A549 (cell line): ENCODE data around the gene DHRS7C. TPM values are rescaled to one million over a fixed set of nuclear protein-coding genes. Genes with fewer than 3 reads are reported as not detected.

ENCODE experiments used
- ATOH8 ChIP-seq: fragments of 250-450 bp; sonication (Bioruptor Pico); IDR thresholded peaks from 2 replicates; pipeline ENCODE4 v1.5.0; 2020; ENCODE audit warnings: low read depth, mild to moderate bottlenecking, moderate library complexity
- BCL3 ChIP-seq: fragments of >200 bp; sonication (Bioruptor Twin); formaldehyde crosslinking; IDR thresholded peaks from 3 replicates; pipeline ENCODE4 v1.6.1; 2016
- CEBPB ChIP-seq, 2 experiments: fragments of >200 bp in 1 of 2; sonication (Bioruptor Twin) in 1 of 2; formaldehyde crosslinking in 1 of 2; IDR thresholded peaks; 2 replicates each; pipeline ENCODE4 v1.6.1; 2012 to 2016
- CHD4 ChIP-seq: fragments of 200-600 bp; sonication (generic); IDR thresholded peaks from 2 replicates; pipeline ENCODE4 v1.6.1; 2016; ENCODE audit warnings: antibody characterized with exemption, mild to moderate bottlenecking, borderline replicate concordance
- ELK1 ChIP-seq: fragments of 150-350 bp; IDR thresholded peaks from 2 replicates; pipeline ENCODE4 v1.6.1; 2014; ENCODE audit warnings: low read depth, mild to moderate bottlenecking, low read length
- EP300 ChIP-seq, 2 experiments: fragments of >200 bp; sonication (Bioruptor Twin); formaldehyde crosslinking; IDR thresholded peaks; 2 replicates in 1 of 2; 3 replicates in 1 of 2; pipeline ENCODE4 v1.6.1; 2016 to 2017
- FOSL2 ChIP-seq, 2 experiments: fragments of 450-650 bp in 1 of 2; fragments of >200 bp in 1 of 2; sonication (Bioruptor Twin) in 1 of 2; formaldehyde crosslinking; IDR thresholded peaks; 2 replicates each; pipeline versions ENCODE4 v1.5.0 to v1.6.1; 2016 to 2020; ENCODE audit warnings: mild to moderate bottlenecking in 1 of 2, moderate library complexity in 1 of 2
- FOXS1 ChIP-seq: fragments of 250-450 bp; sonication (Bioruptor Pico); IDR thresholded peaks from 2 replicates; pipeline ENCODE4 v1.5.0; 2020; ENCODE audit warnings: mild to moderate bottlenecking, moderate library complexity
- GATA3 ChIP-seq: IDR thresholded peaks from 2 replicates; pipeline ENCODE4 v1.6.1; 2012; ENCODE audit warnings: borderline replicate concordance
- HOXB13 ChIP-seq: fragments of 250-450 bp; sonication (Bioruptor Pico); IDR thresholded peaks from 2 replicates; pipeline ENCODE4 v1.5.0; 2020; ENCODE audit warnings: low read depth, mild to moderate bottlenecking, moderate library complexity
- HOXB5 ChIP-seq: fragments of 250-450 bp; sonication (Bioruptor Pico); IDR thresholded peaks from 2 replicates; pipeline ENCODE4 v1.5.0; 2020; ENCODE audit warnings: mild to moderate bottlenecking, moderate library complexity
- JUN ChIP-seq, 2 experiments: fragments of >200 bp; sonication (Bioruptor Twin); formaldehyde crosslinking; IDR thresholded peaks; 2 replicates in 1 of 2; 3 replicates in 1 of 2; pipeline ENCODE4 v1.6.1; 2016 to 2017
- MAZ ChIP-seq: fragments of 150-350 bp; IDR thresholded peaks from 2 replicates; pipeline ENCODE4 v1.6.1; 2014; ENCODE audit warnings: antibody characterized with exemption, low read depth, low read length, borderline replicate concordance
- MYC ChIP-seq: IDR thresholded peaks from 2 replicates; pipeline ENCODE4 v1.6.1; 2012; ENCODE audit warnings: mild to moderate bottlenecking, inconsistent platforms, low read length, improper control_type of control experiment, borderline replicate concordance
- NPAS2 ChIP-seq: fragments of 250-450 bp; sonication (Bioruptor Pico); IDR thresholded peaks from 2 replicates; pipeline ENCODE4 v1.8.0; 2022; ENCODE audit warnings: mild to moderate bottlenecking, moderate library complexity, borderline replicate concordance
- PHF8 ChIP-seq: fragments of 200-600 bp; sonication (generic); IDR thresholded peaks from 2 replicates; pipeline ENCODE4 v1.6.1; 2016; ENCODE audit warnings: low read depth, mild to moderate bottlenecking, antibody characterized with exemption, moderate library complexity, borderline replicate concordance
- POLR2A ChIP-seq: IDR thresholded peaks from 2 replicates; pipeline ENCODE4 v1.6.1; 2012; ENCODE audit warnings: mild to moderate bottlenecking, low read length
- POLR2AphosphoS2 ChIP-seq: conservative IDR thresholded peaks from 2 replicates; pipeline ENCODE4 v1.6.1; 2012; ENCODE audit warnings: low read length, improper control_type of control experiment, inconsistent platforms
- RNF2 ChIP-seq: fragments of 200-600 bp; sonication (generic); IDR thresholded peaks from 2 replicates; pipeline ENCODE4 v1.6.1; 2016; ENCODE audit warnings: low read depth, mild to moderate bottlenecking, antibody characterized with exemption, moderate library complexity, borderline replicate concordance
- USF2 ChIP-seq: fragments of 450-650 bp; IDR thresholded peaks from 2 replicates; pipeline ENCODE4 v1.6.1; 2014; ENCODE audit warnings: antibody characterized with exemption
- ZNF302 ChIP-seq: fragments of 250-450 bp; sonication (Bioruptor Pico); IDR thresholded peaks from 2 replicates; pipeline ENCODE4 v1.9.0; 2021; ENCODE audit warnings: inconsistent platforms, mild to moderate bottlenecking, moderate library complexity
- ZSCAN20 ChIP-seq: fragments of 250-450 bp; sonication (Bioruptor Pico); IDR thresholded peaks from 2 replicates; pipeline ENCODE4 v1.8.0; 2022; ENCODE audit warnings: mild to moderate bottlenecking, moderate library complexity
- polyA plus RNA-seq, 4 experiments: library from polyadenylated mRNA; depleted of rRNA in 3 of 4; stranded (reverse); fragments of >200 nt; fragmentation: RNase III in 1 of 4; extraction: RNeasy Plus Mini Kit Qiagen cat#74134 plus additional on column Dnase treatment in 1 of 4; gene quantifications; 2 replicates in 3 of 4; 3 replicates in 1 of 4; pipeline ENCODE4 v1.2.3, GENCODE V29; 2011 to 2017
- TF ChIP-seq, protein P1 (sequence below): fragments of 200-600 bp; sonication (generic); IDR thresholded peaks from 2 replicates; pipeline ENCODE4 v1.6.1; 2016; ENCODE audit warnings: antibody characterized with exemption, mild to moderate bottlenecking, moderate library complexity
- TF ChIP-seq, protein P2 (sequence below): IDR thresholded peaks from 2 replicates; pipeline ENCODE4 v1.6.1; 2012
- TF ChIP-seq, protein P3 (sequence below): IDR thresholded peaks from 2 replicates; pipeline ENCODE4 v1.6.1; 2012

DHRS7C gene
- polyA plus RNA-seq, 2 of the 4 experiments (the other 2 are of a cell fraction) = not detected

DNA sequence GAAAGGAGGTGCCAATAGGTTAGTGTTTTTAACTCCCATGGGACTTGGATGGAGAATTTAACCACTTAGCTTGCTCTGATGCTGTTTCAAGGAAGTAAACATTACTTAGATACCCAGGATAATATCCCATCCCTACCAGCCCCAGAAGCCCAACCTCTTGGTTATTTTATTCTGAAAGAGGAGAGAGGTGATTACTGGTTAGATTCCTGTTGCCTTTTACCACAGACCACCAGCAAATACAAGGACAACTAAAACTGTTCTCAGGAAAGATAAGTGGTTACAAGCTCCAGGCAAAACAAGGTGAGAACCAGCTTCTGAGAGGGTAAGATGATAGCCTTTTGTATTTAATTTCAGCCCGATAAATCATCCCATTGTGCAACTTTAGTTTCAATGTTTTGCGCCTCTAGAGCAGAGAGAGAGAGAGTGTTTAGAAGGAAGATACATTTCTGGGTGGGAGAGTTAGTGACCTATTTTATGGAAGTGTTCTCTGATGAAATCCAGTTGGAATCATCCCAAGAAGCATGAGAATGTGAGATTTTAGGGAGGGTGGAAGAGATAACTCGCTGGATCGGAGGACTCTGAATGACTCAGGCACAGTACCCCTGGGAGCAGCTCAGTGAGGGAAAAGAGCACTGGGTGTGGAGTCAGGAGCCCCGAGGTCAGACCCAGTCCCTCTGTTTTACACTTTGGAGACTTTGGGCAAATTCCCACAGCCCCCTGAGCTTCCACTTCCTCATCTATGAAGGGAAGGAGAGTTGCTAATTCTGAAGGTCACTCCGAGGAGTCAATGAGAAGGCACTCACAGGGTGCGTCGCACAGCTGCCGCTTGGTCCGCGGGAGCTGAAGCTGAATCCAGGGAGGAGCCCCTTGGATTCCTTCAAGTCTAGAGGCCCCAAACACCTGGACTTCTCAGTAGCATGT, 46.4 kb upstream of the DHRS7C start (continued):
- TF ChIP-seq, protein P1, sequence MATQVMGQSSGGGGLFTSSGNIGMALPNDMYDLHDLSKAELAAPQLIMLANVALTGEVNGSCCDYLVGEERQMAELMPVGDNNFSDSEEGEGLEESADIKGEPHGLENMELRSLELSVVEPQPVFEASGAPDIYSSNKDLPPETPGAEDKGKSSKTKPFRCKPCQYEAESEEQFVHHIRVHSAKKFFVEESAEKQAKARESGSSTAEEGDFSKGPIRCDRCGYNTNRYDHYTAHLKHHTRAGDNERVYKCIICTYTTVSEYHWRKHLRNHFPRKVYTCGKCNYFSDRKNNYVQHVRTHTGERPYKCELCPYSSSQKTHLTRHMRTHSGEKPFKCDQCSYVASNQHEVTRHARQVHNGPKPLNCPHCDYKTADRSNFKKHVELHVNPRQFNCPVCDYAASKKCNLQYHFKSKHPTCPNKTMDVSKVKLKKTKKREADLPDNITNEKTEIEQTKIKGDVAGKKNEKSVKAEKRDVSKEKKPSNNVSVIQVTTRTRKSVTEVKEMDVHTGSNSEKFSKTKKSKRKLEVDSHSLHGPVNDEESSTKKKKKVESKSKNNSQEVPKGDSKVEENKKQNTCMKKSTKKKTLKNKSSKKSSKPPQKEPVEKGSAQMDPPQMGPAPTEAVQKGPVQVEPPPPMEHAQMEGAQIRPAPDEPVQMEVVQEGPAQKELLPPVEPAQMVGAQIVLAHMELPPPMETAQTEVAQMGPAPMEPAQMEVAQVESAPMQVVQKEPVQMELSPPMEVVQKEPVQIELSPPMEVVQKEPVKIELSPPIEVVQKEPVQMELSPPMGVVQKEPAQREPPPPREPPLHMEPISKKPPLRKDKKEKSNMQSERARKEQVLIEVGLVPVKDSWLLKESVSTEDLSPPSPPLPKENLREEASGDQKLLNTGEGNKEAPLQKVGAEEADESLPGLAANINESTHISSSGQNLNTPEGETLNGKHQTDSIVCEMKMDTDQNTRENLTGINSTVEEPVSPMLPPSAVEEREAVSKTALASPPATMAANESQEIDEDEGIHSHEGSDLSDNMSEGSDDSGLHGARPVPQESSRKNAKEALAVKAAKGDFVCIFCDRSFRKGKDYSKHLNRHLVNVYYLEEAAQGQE = no peak
- peak; percentile 28; the same call in 1 of the 2 replicates for TF ChIP-seq HOXB13 (CRISPR knock-in tag)
- no peak for TF ChIP-seq NPAS2 (CRISPR knock-in tag)
- TF ChIP-seq GATA3 = peak; percentile 98
- TF ChIP-seq, protein P2, sequence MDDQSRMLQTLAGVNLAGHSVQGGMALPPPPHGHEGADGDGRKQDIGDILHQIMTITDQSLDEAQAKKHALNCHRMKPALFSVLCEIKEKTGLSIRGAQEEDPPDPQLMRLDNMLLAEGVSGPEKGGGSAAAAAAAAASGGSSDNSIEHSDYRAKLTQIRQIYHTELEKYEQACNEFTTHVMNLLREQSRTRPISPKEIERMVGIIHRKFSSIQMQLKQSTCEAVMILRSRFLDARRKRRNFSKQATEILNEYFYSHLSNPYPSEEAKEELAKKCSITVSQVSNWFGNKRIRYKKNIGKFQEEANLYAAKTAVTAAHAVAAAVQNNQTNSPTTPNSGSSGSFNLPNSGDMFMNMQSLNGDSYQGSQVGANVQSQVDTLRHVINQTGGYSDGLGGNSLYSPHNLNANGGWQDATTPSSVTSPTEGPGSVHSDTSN = peak; percentile 84
- peak; percentile 39; the same call in 1 of the 2 replicates for TF ChIP-seq FOXS1 (CRISPR knock-in tag)
- TF ChIP-seq CEBPB (IDR thresholded peaks at IDR 0.05) = peak; percentile 100
- TF ChIP-seq ZNF302 (CRISPR knock-in tag) = no peak
- peak; percentile 92 for TF ChIP-seq HOXB5 (CRISPR knock-in tag)
- no peak for TF ChIP-seq ELK1
- TF ChIP-seq CHD4 = no peak
- TF ChIP-seq POLR2AphosphoS2 = no peak
- no peak for TF ChIP-seq RNF2
- TF ChIP-seq BCL3 = peak; percentile 99
- no peak for TF ChIP-seq USF2
- no peak for TF ChIP-seq PHF8
- TF ChIP-seq, protein P3, sequence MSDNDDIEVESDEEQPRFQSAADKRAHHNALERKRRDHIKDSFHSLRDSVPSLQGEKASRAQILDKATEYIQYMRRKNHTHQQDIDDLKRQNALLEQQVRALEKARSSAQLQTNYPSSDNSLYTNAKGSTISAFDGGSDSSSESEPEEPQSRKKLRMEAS = peak; percentile 86
- peak; percentile 96 for TF ChIP-seq FOSL2 (IDR thresholded peaks at IDR 0.05)
- peak; percentile 94 for TF ChIP-seq FOSL2 (CRISPR knock-in tag; IDR thresholded peaks at IDR 0.05)
- 0 out of 2 replicates have a peak, but pooled peaks have one; percentile 56 for TF ChIP-seq ZSCAN20 (CRISPR knock-in tag)
- peak; percentile 36 for TF ChIP-seq ATOH8 (CRISPR knock-in tag)
- peak; percentile 99 to 100 for TF ChIP-seq JUN (IDR thresholded peaks at IDR 0.05)
- peak; percentile 99 for TF ChIP-seq EP300 (IDR thresholded peaks at IDR 0.05)
- TF ChIP-seq MAZ = no peak
- no peak for TF ChIP-seq MYC
- TF ChIP-seq POLR2A = no peak
- TF ChIP-seq, all 56 proteins: peak for 26
